Activated effector memory CD4-positive, alpha-beta T cell treated with anti-CD3 and anti-CD28 coated beads, Interleukin-2, amount 50 U/mL, for 16 hours (primary cell): ENCODE results near the gene TICRR.

Experiments used
- DNase-seq: peaks from one replicate; pipeline ENCODE4 v3.0.0-alpha.2; 2020

Gene TICRR

DNA sequence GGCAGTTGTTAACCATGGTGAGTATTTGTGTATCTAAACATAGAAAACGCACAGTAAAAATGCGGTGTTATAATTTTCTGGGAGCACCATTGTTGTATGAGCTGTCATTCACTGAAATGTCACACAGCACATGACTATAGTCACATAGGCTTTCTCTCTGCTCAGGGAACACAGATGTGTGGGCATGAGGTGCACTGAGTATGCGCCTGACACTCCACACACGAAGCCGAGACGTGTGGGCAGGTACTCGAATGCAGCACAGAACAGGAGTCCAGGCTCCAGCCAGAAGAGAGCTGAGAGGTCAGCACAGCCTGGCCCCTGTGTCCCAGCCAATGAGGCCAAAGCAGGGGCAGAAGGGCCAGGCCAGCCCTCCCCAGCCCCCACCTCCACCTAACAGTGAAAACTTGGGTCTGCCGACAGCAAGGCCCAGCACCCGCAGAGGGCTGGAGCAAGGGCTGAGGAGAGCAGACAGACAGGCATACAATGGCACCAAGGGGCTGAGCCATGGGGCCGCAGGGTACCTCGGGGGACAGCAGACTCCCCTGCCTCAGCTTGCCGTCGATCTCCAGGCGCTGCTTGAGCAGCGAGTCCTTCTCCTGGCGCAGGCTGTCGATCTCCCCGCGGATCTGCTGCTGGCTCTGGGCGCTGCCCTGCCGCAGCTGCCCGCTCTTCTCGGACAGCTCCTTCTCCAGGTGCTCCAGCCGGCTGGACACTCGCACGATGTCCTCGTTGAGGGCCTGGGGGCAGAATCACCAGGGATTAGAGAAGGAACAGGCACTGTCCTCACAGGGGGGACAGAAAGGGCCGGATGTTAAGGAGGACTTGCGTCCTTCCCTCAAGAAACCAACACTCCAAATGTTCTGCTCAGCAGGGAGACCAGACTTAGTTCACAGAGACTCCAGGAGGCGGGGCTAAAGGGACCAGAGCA is 56.0 kb downstream of the TICRR start:
- DNase-seq: peak; percentile 49

DNA sequence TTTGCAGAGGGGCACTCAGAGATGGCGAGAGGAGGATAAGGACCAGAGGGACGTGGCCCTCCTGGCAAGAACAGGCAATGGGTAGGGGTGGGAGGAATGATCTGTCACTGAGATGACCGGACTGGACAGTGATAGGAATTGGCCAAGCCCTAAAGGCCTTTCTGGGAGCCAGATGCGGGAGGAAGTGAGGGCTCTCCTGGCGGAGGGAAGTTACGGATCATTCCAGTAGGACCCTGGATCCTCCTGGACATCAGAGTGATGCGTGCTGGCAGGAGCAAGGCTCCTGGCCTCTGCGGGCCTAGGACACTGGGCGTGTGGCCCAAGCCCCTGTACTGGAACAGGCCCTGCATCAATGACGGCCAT is 56.6 kb downstream of the TICRR start:
- peak; percentile 50 for DNase-seq

DNA sequence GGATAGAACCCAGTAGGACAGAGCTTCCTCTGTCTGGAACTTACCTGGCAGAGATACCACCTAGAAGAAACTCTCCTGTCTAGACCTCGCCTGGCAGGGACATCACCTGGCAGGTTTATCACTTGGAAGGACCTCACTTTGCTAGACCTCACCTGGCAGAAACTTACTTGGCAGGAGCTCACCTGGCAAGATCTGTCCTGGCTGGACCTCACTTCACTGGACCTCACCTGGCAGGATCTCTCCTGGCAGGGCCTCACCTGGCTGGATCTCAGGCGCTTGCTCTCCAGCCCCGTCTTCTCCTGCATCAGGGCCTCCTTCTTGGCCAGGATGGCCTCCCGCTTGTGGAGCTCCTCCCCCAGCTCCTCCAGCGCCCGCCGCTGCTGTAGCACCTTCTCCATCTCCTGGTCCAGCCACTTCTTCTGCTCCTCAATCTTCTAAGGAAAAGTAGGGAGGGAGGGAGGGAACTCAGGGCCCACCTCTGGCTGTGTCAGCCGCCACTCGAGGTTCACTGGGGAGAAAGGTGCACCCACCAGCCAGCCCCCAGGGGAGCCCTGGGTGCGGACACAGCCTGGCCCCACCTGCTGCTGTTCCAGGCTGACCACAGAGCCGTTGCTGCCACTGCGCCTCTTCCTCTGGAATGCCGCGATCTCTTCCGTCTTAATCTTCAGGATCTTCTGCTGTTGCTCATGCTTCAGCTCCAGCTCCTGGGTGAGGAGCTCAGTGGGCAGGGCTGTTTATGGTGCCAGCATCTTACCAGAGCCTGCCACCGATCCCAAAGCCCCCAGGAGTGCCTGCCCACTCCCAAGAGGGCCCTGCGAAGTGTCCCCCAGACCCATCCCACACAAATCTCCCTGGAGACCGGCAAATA is 57.5 kb downstream of the TICRR start:
- peak; percentile 50 for DNase-seq

DNA sequence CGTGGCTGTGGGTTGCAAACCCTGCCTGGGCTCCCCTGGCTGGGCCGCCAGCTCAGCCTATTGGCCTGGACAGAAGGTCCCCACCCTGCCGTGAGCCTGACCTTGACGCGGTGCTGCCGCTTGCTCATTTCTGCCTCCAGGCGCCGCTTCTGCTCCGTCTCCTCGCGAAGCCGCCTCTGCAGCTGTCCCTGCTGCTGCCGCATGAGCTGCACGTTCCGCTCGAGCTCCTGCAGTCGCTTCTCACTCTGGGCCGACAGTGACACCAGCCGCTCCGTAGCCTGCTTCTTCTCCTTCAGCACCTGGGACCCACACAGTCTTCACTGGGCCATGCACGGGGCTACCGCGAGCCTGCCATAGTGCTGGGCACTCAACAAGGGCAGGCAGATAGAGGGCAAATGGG is 58.3 kb downstream of the TICRR start:
- DNase-seq: no peak

DNA sequence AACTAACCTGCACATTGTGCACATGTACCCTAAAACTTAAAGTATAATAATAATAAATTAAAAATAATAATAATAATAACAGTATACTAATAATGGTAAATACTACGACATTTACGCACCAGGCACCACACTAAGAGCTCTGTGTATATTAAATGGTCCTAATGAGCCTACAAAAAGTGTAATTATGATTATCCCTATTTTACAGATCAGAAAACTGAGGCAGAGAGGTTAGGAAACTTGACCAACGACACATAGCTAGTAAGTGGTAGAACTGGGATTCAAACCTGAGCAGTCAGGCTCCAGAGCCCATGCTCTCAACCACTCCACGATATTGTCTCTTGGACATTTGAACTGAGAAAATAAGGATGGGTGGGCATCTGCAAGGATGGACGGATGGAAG is 65.0 kb downstream of the TICRR start:
- DNase-seq: no peak

DNA sequence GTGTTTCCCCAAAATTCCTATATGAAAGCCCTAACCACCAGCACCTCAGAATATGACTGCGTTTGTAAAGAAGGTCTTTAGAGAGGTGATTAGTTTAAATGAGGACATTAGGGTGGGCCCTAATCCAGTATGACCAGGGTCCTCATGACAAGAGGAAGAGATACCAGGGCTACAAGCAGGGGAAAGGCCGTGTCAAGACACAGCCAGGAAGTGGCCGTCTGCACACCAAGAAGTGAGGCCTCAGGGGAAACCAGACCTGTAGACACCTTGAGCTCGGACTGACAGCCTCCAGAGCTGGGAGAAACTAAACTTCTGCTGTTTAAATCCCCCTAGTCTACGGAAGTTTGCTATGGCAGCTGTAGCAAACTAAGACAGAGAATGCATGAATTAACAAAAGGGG is 65.8 kb downstream of the TICRR start:
- no peak for DNase-seq

DNA sequence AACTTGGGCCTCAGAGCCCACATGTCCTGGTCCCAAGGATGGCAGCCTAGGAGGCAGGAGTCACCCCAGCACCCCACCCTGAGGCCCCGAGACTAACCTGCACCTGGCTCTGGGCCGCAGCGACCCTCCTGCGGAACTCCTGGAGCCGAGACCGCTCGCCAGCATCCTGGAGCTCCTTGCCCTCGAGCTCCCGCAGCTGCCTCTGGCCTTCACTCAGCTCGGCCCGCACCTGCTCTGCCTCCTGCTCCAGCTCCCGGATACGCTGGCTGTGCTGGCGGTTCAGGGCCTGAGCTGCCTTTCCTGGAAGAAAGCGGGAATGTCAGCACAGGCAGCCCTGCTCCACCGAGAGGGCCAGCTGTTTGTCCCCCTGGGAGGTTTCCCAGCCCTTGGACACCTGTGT is 66.8 kb downstream of the TICRR start:
- DNase-seq: peak; percentile 53

DNA sequence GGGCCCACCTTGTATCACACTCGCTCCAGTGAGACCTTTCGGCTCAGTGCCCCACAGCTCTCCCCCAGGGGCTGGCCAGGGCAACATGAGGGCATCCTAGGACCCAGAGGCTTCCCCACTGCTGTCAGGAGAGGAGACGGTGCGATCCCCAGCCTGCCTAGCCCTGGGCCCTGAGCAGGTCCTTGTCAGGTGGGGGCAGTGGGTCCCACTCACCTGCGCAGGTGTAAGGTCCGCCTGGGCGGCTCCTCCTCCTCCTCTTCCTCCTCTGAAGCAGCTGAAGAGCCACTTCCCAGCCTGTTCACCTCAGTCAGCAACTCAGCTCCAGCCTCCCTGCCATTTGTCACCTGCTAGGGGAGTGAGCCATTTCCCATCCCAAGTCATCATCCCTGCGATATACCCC is 70.4 kb downstream of the TICRR start:
- DNase-seq: peak; percentile 52

DNA sequence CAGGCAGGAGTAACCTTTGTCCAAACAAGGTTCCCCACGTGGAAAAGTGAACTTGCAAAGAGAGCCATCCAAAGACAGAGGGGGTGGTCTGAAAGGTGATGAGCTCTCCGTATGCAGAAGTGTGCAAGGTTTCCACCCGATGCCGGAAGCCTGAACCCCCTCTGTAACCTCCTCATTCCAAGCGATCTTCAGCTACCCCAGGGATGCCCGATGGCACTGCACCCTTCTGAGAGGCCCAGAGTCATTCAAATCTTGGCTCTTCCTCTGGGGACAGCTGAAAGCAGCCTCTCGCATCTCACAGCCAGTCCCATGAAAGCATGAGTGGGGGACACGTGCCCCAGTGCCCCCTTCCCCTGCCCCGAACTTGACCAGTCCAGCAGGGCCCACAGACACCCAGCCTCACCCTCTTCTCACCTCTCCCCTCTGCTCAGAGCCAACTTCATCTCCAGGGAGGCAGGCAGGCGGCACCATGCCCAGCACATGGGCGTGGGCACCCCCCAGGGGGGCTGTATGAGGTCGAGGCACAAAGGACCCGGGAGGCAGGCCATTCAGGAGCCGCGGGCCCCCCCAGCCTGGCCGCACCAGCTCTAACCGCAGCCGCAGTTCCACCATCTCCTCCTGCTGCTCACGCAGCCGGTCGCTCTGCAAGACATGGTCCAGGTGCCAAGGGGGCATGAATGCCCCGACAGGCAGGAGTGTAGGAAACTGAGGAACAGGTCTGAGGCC is 71.3 kb downstream of the TICRR start:
- peak; percentile 42 for DNase-seq

DNA sequence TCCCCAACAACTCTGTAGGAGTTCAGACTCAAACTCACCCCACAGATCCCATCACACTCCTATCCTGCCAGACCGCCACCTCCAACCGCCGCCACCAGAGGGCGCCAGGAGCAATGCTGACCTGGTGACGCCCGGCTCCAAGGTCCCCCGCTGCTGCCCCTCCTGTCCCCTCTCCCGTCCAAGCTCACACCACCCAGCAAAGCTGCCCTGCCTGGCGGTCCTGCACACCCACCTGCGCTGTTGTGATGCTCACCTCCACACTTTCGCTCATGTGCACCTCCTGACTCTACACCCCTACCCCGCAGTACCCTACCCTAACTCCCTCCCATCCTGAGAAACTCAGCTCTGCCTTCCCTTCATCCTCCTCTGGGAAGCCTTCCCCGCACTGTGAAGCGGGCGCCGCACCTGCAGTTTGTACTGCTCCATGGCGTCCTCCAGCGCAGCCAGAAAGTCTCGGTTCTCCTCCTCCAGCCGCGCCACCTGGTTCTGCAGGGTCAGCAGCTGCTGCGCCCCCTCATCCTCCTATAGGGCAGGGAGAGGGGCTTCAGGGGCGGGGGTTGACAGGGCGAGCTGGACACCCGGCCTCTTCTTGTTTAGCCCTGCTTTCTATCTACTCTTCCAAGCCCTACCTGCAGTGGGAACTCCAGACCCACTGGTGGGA is 72.1 kb downstream of the TICRR start:
- peak; percentile 88 for DNase-seq

DNA sequence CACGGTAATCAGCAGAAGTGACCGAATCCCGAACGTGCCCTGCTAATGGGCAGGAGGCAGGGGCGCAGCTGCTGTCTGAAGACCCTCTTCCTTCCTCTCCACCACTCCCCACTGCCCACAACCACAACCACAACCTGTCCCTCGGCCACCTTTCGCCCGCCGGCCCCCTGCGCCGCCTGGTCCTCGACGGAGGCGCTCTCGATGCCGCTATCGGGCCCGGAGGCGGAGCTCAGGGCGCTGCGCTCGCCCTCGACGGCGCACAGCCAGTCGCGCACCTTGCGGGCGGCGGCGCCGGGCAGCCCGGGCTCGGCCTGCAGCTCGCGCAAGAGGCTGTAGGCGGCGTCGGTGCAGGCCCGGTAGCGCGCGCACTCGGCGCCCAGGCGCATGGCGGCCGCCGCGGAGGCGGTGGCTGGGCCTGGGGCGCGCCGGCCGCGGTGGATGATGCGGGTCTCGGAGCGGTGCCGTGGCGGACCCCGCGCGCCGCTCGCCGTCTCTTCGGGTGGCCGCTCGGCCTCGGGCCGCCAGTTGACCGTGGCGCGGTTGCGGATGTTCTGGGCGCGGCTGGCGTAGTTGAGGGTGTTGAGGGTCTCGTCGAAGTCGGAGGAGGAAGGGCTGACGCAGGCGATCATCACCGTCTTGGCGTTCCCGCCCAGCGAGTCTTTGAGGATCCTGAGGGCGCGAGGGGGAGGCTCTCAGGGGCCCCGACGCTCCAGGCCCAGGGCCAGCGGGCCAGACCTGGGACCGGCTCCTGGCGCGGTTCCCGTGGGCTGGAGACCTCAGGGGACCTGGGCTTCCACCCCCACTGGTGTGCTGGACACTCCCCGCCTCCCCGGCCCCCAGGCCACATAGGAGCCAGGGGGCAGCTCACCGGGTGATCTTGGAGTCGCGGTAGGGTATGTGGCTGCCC is 73.1 kb downstream of the TICRR start:
- peak; percentile 43 for DNase-seq

DNA sequence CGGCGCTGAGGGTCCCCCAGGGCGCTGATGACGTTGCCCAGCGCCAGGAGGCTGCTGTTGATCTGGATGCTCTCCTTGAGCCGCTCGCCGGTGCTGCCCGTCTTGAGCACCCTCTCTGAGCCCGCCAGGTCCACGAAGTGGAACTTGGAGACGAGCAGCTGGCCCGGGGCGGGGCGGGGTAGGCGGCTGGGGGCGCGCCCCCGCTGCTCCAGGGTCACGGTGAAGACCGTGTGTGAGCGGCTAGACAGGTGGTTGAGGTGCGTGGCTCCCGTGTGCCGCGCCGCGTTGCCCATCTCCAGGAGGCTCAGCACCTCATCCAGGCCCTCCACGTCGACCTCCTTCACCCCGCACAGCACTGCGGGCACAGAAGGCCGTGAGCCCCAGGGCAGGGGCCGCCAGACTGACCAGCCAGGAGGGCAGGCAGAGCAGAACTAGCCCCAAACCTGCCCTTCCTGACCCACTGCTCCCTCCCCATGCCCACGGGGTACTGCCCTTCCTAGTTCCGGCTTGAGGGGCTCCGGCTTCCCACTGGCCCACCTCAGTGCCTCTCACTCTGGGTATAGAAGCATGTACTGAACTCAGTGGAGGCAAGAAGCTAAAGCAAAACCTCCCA is 73.8 kb downstream of the TICRR start:
- peak; percentile 60 for DNase-seq

DNA sequence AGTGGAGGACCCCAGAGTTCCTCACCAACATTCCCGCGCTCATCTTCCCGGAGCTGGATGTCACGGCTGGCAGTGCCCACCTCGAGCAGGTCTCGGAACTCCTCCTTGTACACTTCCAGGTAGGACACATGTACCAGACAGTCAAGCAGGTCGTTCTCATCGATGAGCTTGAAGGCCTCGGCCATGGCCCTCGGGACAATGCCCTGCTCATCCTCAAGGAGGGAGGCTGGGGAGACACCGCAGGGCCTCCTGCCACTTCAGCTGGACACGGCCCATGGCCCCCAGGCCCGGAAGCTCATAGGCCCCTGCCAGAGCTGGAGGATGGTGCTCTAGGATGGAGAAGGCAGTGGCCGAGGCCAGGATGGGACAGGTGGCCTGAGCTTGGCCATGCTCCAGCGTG is 74.4 kb downstream of the TICRR start:
- DNase-seq: peak; percentile 51

DNA sequence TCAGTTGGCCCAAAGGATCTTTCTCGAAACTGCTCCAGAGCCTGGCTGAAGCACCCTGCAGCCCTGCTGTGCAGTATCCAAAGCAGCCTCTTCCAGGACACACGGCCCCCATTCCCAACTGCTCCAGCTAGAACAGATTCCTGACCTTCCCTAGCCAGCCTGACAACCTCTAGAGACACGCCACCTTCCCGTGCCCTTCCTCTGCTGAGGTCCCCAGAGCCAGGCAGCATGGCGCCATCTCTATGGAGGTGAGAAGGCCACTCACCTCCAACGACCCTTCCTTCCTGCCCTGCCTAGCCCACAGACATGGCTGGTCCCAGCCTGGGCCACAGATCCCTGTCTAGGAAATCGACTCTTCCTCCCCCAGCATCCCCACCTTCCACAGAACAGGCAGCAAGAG is 76.9 kb downstream of the TICRR start:
- DNase-seq: peak; percentile 21

DNA sequence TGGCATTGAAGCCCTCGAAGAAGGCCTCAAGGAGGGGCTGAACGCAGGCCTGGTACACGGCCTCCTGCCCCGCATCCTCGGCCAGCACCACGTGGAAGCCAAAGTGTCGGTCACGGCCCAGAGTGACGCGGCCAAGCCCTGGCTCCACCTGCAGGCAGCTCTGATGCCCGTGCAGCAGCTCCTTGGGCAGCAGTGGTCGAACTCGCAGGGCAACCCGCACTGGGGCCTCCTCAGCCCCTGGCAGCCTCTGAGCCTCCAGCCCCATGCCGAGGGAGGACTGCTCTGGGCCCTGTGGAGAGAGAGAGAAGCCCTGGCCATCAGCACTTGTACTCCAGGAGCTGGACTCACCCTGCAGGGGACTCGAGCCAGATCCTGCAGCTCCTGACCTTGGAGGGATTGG is 77.4 kb downstream of the TICRR start:
- DNase-seq: peak; percentile 60

DNA sequence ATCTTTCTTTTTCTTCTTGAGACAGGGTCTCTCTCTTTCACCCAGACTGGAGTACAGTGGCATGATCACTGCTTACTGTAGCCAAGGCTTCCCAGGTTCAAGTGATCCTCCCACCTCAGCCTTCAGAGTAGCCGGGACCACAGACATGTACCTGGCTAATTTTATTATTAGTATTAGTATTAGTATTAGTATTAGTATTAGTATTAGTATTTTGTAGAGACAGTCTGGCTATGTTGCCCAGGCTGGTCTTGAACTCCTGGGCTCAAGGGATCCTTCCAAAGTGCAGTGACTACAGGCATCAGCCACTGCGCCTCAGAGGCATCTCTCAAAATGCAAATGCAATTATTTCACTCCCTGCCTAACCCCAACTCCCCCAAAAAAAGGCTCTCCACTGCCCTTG is 78.3 kb downstream of the TICRR start:
- peak; percentile 2 for DNase-seq

DNA sequence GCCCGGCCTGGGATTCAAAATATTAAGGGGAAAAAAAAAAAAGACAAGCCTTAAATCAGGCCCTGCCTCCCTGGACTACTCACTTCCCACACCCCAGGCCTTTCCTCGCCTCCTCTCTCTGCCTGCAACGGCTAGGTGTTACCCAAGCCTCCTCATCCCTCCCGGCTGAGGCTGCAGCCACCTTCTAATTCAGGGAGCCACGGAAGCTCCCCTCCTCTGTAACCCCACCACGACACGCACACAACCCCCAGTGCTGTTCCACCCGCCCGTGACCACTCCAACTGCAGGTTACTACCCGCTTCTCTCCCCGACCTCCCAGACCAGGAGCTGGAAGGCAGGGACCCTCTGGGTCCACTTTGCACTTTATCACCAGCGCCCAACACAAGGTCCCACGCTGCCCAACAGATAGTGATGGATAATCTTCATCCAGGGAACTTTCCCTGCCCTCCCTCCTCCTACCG is 79.1 kb downstream of the TICRR start:
- DNase-seq: peak; percentile 33

DNA sequence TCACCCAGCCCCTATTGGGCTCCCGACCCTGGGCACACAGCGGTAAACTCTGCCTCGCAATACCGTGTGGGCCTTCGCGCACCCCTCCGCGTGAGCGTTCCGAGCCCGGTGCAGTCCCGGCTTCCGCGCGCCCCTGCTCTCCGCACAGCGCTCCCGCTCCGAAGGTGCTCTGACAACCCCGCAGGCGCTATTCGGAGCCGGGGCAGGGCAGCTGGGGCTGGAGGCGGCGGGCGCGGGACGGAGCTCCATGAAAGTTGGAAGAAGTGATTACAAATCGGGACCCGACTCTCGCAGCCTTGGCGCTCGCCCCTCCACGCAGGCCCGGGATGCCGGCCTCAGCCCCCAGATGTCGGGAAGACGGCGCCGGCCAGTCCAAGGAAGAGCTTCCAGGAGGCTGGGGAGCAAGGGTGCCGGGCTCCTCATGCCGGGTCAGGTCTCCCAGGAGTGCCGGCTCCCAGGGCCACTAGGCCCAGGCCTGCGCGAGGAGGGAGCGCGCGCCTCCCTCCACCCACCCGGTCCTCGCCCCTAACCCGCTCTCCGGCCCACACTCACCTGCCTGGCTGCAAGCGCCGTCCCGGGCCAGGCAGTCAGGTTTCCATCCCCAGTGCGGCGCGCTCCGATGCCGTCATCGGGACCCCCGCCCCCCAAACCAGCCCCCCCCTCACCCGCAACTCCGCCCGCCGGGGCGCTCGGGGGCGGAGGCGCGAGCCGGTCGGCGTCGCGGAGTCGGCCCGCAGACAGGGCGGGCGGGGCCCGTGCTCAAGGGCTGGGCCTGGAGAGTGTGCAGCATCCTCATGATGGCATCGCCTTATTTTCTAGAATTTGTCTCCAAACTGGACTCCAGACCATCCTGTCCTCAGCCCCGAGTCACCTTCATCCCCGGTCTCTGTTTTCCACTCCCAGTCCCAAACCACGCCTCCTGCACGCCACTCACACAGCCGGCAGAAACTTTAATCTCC is 79.9 kb downstream of the TICRR start, which contains the start of gene KIF7:
TSS of gene KIF7 (minus strand) at position 621 of the 959 bp plus-strand sequence. CDS start 2,537 bp downstream, outside the sequence.
- peak; percentile 62 for DNase-seq

DNA sequence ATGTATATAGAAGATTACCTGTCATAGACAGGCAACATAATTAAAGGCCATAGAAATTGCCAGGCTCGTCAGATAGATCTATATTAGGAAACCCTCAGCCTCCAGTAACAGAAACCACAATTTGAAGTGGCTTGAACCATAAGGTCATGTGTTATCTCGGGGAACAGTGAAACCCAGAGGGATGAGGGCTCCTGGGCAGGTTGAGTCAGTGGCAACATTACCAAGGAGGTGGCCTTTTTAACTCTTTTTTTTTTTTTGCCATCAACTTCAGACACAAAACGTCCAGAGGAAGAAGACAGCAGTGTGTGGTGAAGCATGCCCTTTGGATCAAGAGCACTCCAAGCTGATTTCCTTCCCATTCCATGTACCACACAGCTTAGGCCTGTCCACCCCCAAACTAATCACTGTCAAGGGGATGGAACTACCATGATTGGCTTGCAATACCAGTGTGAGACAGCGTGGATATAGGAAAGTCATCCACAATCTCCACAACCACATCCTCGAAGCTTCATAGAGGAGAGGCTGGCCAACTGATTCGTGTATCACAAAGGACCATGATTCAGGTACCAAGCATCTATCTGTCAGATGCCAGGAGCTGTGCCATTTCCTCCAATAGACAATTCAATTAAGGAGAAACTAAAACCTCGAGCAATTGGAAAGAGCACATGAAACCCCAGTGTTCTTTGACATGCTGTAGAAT is 81.0 kb downstream of the TICRR start:
- DNase-seq: no peak
